Neural cell (in vitro differentiated cells): ENCODE data around the gene SLC39A3.

Experiments
- EP300 ChIP-seq: fragments of 450-650 bp; conservative IDR thresholded peaks from 2 replicates; pipeline ENCODE4 v1.6.1; 2014; ENCODE audit warnings: antibody characterized with exemption, mild to moderate bottlenecking, moderate library complexity; ENCODE audit not compliant: poor library complexity, severe bottlenecking
- EZH2 ChIP-seq: fragments of 200-600, 300-800 bp; shearing (Covaris generic), sonication (generic); IDR thresholded peaks from 2 replicates; pipeline ENCODE4 v1.6.1; 2014; ENCODE audit warnings: antibody characterized with exemption, low read length, borderline replicate concordance, mild to moderate bottlenecking; ENCODE audit not compliant: insufficient read depth, poor library complexity, severe bottlenecking
- MXI1 ChIP-seq: fragments of 450-650 bp; conservative IDR thresholded peaks from 2 replicates; pipeline ENCODE4 v1.6.1; 2014; ENCODE audit warnings: antibody characterized with exemption, mild to moderate bottlenecking; ENCODE audit not compliant: poor library complexity, severe bottlenecking
- POLR2AphosphoS5 ChIP-seq: IDR thresholded peaks from 2 replicates; pipeline ENCODE4 v1.6.1; 2012
- RAD21 ChIP-seq: fragments of 450-650 bp; conservative IDR thresholded peaks from 2 replicates; pipeline ENCODE4 v1.6.1; 2014; ENCODE audit warnings: antibody characterized with exemption, mild to moderate bottlenecking, moderate library complexity
- TAF1 ChIP-seq: IDR thresholded peaks from 2 replicates; pipeline ENCODE4 v1.6.1; 2012; ENCODE audit warnings: low read depth
- TF ChIP-seq, protein P1 (sequence below): fragments of 450-650 bp; IDR thresholded peaks from 2 replicates; pipeline ENCODE4 v1.5.1; 2014; ENCODE audit warnings: antibody characterized with exemption, mild to moderate bottlenecking, moderate library complexity; ENCODE audit not compliant: poor library complexity, severe bottlenecking

DNA sequence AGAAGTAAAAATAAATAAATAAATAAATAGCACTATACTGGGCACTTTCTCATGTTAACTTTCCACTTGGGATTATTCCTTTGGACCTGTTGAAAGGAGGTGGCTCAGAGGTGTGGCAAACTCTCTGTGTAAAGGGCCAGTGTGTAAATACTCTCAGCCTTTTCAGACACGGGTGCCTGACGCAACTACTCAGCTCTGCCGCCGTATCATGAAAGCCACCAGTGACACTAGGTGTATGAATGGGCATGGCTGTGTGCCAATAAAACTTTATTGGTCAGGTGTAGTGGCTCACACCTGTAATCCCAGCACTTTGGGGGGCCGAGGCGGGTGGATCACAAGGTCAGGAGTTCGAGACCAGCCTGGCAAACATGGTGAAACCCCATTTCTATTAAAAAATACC lies 20.1 kb upstream of the SLC39A3 start:
- TF ChIP-seq TAF1 (no peak), POLR2AphosphoS5 (no peak), RAD21 (no peak), EZH2 (no peak), EP300 (no peak), MXI1 (no peak)
- TF ChIP-seq, protein P1, sequence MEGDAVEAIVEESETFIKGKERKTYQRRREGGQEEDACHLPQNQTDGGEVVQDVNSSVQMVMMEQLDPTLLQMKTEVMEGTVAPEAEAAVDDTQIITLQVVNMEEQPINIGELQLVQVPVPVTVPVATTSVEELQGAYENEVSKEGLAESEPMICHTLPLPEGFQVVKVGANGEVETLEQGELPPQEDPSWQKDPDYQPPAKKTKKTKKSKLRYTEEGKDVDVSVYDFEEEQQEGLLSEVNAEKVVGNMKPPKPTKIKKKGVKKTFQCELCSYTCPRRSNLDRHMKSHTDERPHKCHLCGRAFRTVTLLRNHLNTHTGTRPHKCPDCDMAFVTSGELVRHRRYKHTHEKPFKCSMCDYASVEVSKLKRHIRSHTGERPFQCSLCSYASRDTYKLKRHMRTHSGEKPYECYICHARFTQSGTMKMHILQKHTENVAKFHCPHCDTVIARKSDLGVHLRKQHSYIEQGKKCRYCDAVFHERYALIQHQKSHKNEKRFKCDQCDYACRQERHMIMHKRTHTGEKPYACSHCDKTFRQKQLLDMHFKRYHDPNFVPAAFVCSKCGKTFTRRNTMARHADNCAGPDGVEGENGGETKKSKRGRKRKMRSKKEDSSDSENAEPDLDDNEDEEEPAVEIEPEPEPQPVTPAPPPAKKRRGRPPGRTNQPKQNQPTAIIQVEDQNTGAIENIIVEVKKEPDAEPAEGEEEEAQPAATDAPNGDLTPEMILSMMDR: no peak
